HG03571 (cell line): ENCODE data around the gene RUNX1.

Source experiments
- ATAC-seq: cut with Tn5 transposase; IDR thresholded peaks from one replicate; pipeline ENCODE4 v1.9.1; 2021; ENCODE audit not compliant: unreplicated experiment

The RUNX1 gene

GRCh38 chr21:34795548-34796180 lies 253.4 kb downstream of the RUNX1 start:
- ATAC-seq = no peak

GRCh38 chr21:34795175-34795547 lies 253.9 kb downstream of the RUNX1 start:
- ATAC-seq = no peak

DNA sequence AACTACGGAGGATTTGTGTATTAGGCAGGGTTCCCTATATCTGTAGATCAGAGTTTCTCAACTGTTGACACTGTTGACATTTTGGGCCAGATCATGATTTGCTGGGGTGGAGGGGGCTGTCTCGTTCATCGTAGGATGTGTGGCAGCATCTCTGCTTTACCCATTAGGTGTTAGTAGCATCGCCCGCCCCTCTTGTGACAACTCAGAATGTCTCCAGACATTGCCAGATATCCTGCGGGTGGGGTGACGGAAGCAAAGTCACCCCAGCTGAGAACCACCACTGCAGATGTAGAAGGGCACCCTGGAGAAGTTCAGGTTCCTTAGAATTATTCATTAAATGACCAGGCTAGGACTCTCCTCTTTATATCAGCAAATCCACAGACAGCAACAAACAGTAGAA lies 254.4 kb downstream of the RUNX1 start:
- no peak for ATAC-seq

DNA sequence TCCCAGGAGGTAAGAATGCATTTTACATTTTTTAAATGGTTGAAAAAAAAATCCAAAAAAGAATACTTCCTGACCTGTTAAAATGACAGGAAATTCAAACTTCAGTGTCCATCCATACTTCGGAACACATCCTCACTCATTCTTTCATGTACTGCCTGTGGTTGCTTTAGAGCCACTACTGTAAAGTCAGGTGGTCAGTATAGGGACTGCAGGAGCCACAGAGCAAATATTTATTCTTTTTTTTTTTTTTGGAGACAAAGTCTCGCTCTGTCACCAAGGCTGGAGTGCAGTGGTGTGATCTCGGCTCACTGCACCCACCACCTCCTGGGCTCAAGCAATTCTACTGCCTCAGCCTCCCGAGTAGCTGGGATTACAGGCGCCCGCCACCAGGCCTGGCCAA lies 255.6 kb downstream of the RUNX1 start:
- ATAC-seq = no peak

- ATAC-seq = no peak
Observed at GRCh38 chr21:34792504-34793089, 256.5 kb downstream of the RUNX1 start.

GRCh38 chr21:34791776-34792503 lies 257.2 kb downstream of the RUNX1 start:
- no peak for ATAC-seq

GRCh38 chr21:34790834-34791233 lies 258.3 kb downstream of the RUNX1 start:
- ATAC-seq = no peak

DNA sequence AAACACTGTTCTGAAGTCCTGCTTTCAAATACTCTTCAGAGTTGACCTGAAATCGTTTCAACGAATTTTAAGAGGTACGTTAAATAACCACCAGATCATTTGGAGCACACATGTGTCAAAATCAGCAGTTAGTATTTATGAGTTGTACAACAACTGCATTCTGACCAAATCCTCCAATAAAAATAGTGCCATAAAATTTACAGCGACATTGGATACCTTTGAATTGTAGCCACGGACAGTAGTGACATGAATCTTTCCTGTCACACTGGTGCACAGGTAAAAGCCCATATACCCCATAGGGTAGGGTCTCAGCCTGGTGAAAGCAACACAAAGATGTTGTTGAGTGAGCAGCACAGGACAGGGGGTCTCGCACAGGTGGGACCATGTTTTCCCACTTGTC lies 258.8 kb downstream of the RUNX1 start:
- ATAC-seq = no peak

DNA sequence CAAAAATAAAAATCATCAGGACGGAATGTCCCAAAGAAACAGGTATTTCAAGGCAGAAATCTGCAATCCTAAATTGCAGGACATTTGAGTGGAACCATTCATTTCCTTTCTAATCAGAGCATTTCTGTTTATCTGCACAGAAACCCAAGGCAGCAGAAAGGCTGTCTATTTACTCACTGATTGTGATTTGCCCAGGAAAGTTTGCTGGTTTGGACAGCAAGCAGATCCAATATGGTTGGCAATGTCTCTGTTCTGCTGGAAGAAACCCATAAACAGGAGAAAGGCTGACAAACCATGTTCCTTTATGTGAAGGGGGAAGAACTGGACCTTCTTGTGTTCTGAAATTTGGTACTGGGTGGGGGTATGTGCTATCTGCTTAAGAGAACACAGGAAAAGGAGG lies 260.2 kb downstream of the RUNX1 start:
- ATAC-seq = no peak

DNA sequence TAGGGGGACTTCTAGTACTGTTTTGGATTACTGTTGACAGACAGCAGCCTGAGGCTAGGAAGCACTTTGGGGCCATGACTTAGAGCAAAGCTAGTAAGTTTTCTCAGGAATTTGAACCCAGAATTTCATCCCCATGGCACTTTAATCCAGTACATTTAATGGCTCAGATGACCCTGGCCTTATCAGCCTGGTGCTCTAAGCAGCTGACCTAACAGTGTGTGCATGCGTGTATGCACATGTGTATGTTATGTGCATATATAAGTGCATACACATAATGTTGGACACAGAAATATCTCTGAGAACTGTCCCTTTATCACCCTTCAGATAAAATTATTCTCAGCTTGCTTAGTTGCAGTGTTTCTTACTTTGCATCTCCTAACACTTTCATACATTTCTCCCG lies 265.3 kb downstream of the RUNX1 start:
- ATAC-seq = no peak

DNA sequence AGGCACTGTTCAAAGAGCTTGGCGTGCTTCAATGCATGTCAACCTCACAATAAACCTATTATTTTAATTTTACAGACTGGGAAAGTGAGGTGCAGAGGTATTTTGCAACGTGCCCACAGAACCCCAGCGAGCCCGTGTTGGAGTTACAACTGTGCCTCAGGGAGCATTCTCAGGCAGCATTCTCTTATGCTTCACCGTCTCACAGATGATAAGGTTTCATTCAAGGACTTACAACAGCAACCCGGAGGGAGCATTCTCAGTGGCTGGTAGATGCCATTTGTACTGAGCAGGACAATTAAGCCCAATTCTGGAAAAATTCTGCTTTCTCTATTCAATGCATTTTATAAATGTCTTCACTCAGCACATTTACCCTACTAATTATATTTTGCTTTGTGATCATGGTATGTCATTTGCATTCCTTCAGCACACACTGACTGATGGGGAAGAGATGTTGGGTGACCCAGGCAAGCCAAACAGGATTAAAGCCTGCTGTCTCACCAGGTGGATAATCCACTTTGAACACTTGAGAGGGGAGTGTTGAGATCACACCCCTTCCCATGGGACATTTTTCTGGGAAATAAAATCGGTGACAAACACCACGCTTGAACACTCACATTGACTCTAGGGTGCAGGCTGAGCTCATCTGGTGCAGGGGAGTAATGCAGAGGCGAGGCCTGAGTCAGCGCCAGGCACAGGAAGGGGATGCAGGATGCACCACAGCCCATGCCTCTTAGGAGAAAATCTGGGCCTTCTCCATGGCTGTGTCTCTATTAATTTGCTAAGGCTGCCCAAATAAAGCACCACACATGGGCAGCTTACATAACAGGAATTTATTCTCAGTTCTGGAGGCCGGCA lies 266.4 kb downstream of the RUNX1 start:
- ATAC-seq = no peak

DNA sequence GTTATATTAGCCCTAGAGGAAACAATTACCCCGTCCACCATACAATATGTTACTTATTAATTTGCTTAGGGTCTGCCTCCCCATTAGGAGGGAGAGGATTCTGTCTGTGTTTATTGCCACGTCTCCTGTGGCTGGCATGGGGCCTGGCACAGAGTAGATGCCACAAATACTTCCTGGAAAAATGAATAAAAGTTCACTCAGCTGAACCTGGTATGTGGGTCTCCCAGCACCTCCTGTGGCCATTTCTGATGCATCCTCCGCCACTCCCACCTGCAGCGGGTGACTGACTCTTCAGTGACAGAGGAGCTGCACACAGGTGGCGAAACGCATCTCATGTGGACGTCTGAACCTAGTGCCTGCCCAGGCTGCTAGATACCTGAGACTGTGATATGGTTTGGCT lies 267.6 kb downstream of the RUNX1 start:
- no peak for ATAC-seq

DNA sequence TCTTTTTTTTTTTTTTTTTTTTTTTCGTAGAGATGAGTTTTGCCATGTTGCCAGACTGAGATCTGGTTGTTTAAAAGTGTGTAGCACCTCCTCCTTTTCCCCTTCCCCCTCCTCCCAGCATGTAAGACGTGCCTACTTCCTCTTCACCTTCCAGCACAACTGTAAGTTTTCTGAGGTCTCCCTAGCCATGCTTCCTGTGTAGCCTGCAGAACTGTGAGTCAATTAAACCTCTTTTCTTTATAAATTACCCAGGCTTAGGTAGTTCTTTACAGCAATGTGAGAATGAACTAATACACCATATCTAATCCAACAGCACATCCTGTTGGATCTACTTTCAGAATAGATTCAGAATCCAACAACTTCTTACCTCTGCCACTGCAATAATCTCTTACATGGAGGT lies 269.2 kb downstream of the RUNX1 start:
- no peak for ATAC-seq

DNA sequence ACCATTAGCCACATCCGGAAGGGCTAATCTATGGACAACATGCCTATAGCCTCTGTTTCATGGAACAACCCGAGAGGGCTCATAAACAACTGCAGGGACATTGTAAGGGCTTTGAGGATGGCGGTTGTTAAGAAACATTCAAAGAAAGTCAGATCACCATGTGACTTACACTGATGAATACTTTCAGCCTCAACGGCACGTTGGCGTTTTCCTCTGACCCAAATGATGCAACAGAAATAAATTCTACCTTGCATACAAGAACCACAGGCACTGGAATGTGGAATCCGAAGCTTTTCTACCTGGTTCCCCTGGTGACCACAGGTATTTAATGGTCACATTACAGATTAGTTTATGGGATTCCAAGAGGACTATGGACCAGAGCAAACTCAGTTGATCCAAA lies 273.3 kb downstream of the RUNX1 start:
- no peak for ATAC-seq

DNA sequence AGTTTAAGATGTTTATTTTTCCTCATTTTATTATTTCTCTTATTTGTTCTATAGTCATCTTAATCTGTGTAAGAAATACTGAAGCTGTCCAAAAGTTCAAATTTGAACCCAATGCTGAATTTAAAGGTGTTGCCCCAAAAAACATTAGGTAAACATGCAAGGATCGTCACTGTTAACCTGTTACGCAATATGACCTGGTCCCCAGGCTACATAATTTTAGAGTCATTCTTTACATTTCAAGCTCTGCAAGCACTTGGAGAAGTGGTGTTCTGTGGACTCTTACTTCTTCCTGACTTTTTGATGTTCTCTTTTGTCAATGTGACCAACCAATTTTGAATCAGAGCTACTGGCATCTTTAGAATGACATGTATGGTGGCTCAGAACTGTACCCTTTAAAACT lies 274.4 kb downstream of the RUNX1 start:
- ATAC-seq = no peak

DNA sequence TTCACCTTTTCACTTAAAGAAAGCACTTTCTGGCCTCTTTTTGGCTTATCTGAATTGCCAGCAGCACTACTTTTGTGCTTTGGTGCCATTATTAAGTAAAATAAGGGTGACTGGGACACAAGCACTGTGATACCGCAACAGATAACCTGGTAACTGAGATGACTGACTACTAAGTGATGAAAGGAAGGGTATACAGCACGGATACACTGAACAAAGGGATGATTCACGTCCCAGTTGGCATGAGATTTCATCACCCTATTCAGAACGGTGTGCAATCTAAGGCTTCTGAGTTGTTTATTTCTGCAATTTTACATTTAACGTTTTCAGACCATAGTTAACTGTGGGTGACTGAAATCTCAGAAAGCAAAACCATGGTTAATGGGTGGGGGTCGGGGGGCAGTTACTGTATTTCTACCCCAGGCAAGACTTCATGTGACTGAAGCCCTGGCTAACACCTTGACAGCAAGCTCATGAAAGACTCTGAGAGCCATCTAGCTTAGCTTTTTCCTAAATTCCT lies 277.5 kb downstream of the RUNX1 start:
- ATAC-seq = no peak

DNA sequence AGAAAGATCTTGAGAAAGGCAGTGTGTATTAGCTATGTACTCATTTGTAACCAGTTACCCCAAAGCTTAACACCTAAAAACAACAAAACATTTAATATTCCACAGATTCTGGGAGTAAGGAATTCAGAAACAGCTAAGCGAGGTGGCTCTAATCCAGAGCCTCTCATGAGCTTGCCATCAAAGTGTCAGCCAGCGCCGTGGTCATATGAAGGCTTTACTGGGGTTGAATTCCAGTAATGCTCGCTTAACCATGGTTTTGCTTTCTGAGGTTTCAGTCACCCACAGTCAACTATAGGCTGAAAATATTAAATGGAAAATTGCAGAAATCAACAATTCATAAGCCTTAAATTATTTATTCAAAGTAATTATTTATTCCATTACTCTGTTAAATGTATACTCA lies 278.5 kb downstream of the RUNX1 start:
- no peak for ATAC-seq

GRCh38 chr21:34768326-34768725 lies 280.8 kb downstream of the RUNX1 start:
- ATAC-seq = no peak

DNA sequence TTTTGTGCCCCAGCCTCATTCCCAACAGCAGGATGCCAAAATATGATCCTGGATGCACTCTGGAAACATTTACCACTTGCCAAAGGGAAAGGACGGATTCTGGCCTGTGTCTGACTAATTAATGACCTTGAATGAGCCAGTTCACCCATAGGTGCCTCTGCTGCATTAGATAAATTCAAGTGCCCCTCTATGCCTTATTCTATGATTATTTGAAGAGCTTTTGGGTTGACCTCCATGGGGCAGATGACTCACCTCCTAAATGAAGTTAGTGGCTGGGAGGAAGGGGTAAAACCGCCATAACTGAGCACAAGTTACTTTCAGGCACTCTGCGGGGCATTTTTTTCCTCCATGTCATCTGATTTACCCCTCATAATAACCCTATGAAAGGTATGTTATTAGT lies 282.2 kb downstream of the RUNX1 start:
- no peak for ATAC-seq

GRCh38 chr21:34765619-34766018 lies 283.5 kb downstream of the RUNX1 start:
- no peak for ATAC-seq

DNA sequence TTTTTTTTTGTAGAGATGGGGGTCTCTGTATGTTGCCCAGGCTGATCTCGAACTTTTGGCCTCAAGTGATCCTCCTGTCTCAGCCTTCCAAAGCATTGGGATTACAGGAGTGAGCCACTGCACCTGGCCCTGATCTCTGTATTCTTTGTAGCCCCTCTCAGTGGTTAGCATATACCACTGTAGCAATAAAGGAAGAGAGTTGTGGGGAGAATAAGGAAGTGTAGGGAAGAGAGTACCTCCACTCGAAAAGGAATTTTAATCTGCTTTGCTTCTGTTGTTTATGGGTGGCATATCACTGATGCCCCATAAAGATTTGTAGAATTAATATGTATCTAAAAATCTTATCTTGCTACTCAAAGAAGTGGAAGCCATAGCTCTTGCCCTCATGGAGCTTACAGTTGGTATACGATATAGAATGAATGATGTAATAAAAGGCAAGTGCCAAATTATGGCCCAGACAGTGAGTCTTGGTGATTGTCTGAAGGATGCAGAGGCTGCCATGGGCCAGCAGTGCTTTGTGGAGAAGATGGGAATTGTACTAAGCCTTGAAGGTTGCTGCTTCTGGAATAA lies 284.3 kb downstream of the RUNX1 start:
- ATAC-seq = no peak
